OCI-LY1 (cell line): ENCODE results near the gene AMIGO2.

ENCODE experiments used
- EZH2 ChIP-seq: fragments of 200-600 bp; sonication (generic), shearing (Covaris generic); IDR thresholded peaks from 2 replicates; pipeline ENCODE4 v1.8.0; 2017; ENCODE audit warnings: borderline replicate concordance, mixed run types, mild to moderate bottlenecking, antibody characterized with exemption, low read length, moderate library complexity, mixed read lengths
- TF ChIP-seq, protein P1 (sequence below): fragments of 200-600 bp; sonication (generic), shearing (Covaris generic); IDR thresholded peaks from 2 replicates; pipeline ENCODE4 v1.5.1; 2017; ENCODE audit warnings: mild to moderate bottlenecking, antibody characterized with exemption, low read length, moderate library complexity, mixed read lengths

DNA sequence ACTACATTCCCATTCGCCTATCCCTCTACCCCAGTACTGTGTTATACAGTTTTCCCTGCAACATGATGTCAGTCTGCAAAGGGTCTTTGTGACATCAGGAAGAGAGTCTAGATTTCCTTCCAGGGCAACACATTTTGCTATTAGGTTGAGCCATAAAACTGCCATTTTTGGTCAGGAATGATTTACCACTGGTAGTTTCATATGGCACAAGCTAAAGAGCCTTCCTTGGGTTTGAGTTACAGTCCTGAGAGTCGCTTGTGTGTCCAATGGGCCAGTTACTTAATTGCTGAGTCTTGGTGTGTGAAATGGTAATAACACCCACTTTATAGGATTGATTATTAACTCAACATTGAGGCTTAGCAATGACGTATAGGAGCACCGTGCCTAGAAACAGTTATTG lies 22.6 kb upstream of the AMIGO2 start:
- TF ChIP-seq, protein P1, sequence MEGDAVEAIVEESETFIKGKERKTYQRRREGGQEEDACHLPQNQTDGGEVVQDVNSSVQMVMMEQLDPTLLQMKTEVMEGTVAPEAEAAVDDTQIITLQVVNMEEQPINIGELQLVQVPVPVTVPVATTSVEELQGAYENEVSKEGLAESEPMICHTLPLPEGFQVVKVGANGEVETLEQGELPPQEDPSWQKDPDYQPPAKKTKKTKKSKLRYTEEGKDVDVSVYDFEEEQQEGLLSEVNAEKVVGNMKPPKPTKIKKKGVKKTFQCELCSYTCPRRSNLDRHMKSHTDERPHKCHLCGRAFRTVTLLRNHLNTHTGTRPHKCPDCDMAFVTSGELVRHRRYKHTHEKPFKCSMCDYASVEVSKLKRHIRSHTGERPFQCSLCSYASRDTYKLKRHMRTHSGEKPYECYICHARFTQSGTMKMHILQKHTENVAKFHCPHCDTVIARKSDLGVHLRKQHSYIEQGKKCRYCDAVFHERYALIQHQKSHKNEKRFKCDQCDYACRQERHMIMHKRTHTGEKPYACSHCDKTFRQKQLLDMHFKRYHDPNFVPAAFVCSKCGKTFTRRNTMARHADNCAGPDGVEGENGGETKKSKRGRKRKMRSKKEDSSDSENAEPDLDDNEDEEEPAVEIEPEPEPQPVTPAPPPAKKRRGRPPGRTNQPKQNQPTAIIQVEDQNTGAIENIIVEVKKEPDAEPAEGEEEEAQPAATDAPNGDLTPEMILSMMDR, result no peak
- TF ChIP-seq EZH2, result no peak
